Brain pericyte (primary cell): ENCODE results near the gene POLR2F.
"Not testable (repeated sequence)": the region's sequence is repeated elsewhere in the genome, so short reads cannot be mapped to it uniquely, and the experiment has no call there.

ENCODE experiments used
- DNase-seq: peaks from one replicate; pipeline ENCODE4 v3.0.0-alpha.2; 2012; ENCODE audit warnings: low read depth, low spot score

POLR2F gene

GRCh38 chr22:37953062-37953436 lies 450 bp upstream of the POLR2F start:
- no peak for DNase-seq

GRCh38 chr22:37954686-37955085 lies 1.2 kb downstream of the POLR2F start:
- no peak for DNase-seq

GRCh38 chr22:37955825-37956397 lies 2.4 kb downstream of the POLR2F start:
- DNase-seq: not testable (repeated sequence)

- DNase-seq: no peak
These were observed 3.7 kb downstream of the POLR2F start for GRCh38 chr22:37957232-37957631.

DNA sequence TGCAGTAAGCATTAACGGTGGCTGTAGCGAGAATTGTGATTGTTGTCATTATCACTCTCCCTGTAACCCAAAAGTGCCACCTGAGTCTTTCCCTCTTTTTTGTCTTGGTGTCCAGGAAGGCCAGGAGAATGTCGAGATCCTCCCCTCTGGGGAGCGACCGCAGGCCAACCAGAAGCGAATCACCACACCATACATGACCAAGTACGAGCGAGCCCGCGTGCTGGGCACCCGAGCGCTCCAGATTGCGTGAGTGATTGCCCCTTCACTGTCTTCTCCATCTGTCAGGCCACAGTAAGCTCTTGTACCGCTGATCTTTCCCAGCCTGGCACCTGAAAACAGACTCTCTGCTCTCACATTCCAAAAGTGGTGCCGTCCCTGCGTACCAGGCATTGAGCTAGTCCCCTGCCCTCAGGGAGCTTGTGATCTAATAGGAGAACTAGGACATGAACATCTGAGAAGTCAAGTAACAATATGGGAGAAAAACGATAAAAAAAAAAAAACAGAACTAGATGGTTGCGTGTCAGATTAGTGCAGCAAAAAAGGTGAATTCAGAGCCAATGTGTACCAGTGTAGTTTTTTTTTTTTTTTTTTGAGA lies 5.8 kb downstream of the POLR2F start:
- DNase-seq: no peak

DNA sequence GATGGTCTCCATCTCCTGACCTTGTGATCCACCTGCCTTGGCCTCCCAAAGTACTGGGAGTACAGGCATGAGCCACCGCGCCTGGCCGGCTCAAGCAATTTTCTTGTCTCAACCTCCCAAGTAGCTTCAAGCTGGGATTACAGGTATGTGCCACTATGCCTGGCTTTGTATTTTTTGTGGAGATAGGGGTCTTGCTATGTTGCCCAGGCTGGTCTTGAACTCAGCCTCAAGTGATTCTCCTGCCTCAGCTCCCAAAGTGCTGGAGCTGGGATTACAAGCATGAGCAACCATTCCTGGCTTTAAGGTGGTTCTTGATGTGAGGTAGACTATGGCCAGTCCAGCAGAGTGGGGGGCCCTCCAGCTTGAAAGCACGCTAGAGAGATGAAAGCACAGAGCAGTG lies 7.6 kb downstream of the POLR2F start:
- DNase-seq: no peak

DNA sequence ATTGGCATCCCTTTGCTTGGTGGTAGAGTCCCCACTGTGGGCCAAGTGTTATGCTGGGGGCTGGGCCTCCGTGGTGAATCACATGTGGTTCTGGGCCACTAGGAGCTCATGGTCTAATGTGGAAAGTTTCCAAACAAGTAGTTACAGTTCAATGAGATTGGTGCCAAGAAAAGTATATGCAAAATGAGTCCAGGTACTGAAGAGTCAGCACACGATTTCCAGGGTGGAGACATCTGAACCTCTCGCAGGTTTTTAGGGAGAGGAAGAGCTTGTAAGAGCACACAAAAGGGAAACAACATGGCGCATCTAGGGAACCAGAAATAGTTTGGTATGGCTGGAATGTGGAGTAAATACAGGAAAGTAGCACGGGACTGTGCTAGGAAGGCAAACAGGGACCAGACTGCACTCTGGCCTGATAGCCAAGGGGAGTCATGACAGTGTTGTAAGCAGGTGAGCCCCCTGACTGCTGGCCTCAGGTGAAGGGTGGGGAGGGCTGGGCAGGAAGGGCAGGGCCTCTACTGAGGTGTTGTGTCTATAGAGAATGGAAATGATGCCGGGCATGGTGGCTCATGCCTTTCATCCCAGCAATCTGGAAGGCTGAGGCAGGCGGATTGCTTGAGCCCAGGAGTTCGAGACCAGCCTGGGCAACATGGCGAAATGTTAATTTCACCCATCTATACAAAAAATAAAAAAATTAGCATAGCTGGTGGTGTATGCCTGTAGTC lies 12.6 kb downstream of the POLR2F start:
- no peak for DNase-seq

GRCh38 chr22:37967147-37967546 lies 13.6 kb downstream of the POLR2F start:
- no peak for DNase-seq

DNA sequence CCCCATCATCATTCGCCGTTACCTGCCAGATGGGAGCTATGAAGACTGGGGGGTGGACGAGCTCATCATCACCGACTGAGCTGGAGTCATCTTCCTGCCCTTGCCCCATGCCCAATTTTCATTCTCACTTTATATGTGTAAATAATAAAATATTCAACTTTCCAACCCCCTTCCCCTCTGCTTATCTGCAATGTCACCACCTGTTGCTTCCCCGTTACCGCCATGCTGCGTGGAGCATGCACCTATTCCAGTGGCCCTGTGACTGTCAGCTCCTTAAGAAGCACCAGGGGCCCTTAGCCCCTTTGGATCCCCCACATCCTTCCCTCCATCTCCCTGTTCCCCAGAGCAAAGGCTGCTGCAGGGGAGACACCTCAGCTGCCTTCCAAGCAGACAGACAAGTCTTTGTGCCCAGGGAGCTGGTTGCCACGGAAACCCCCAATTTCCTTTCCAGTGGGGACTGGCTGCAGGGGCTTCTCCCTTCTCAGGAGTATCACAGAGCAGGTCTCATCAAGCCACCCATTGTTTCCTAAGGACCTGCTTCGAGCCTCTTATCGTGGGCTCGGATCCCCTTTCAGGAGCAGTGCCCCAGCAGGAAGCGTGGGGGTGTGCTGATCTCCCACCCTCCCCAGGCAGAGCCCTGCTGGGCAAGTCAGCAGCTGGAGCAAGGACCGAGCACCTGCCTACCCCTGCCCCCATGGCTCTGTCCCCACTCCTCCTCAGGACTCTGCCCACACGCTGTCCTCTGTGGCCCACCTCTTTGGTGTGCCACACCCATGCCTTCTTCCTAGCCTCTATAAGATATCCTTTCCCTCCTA lies 14.3 kb downstream of the POLR2F start:
- no peak for DNase-seq

- DNase-seq: no peak
These were observed 15.2 kb downstream of the POLR2F start for GRCh38 chr22:37968452-37969251.

GRCh38 chr22:37970864-37971263 lies 17.4 kb downstream of the POLR2F start:
- DNase-seq: no peak

- DNase-seq: no peak
These were observed 18.3 kb downstream of the POLR2F start for GRCh38 chr22:37971475-37972434.

DNA sequence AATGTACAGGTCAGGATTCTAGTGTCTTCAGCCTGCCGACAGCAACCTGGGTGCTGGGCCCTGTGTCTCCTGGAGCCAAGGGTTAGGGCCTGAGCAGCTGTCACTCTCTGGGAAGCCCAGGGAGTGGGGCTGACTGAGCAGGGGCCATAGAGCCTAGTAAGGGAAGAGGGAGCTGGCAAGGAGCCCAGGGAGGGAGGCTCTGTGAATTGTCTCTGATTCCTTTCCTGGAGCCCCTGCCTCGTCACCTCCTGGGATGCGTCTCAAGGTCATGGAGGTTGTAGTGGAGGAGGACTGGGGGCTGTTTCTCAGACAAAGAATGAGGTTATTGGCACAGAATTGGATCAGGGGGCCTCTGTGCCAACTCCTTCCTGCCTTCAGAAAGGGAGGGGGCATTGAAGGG lies 19.0 kb downstream of the POLR2F start:
- DNase-seq: no peak

- no peak for DNase-seq
These were observed 20.0 kb downstream of the POLR2F start for GRCh38 chr22:37973271-37974170.

- no peak for DNase-seq
These were observed 21.7 kb downstream of the POLR2F start for GRCh38 chr22:37975153-37975552.

DNA sequence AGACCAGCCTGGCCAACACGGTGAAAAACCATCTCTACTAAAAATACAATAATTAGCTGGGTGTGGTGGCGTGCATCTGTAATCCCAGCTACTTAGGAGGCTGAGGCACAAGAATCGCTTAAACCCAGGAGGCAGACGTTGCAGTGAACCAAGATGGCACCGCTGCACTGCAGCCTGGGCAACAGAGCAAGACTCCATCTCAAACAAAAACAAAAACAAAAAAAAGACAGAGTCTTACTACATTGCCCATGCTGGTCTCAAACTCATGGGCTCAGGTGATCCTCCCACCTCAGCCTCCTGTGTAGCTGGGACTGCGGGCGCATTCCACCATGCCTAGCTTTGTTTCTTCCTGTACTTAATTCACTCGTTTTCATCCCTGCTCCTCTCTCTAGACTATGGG lies 22.5 kb downstream of the POLR2F start:
- not testable (repeated sequence) for DNase-seq

DNA sequence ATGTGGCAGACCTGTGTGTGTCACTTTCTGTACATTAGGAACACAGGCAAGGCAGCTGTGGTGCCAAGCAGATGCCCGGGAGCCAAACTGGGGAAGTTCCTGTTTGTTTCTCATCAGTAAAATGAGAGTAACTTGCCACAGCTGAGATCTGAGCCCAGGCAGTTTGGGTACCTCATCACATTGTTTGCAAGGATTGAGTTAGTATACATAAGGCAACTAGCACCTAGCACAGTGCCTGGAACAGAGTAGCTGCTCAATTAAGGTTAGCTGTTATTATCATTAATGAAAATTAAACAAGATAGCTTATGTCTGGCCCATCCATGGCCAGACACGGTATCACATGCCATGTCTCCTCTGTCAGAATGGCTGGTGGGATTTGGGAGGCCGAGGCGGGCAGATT lies 23.0 kb downstream of the POLR2F start:
- no peak for DNase-seq

DNA sequence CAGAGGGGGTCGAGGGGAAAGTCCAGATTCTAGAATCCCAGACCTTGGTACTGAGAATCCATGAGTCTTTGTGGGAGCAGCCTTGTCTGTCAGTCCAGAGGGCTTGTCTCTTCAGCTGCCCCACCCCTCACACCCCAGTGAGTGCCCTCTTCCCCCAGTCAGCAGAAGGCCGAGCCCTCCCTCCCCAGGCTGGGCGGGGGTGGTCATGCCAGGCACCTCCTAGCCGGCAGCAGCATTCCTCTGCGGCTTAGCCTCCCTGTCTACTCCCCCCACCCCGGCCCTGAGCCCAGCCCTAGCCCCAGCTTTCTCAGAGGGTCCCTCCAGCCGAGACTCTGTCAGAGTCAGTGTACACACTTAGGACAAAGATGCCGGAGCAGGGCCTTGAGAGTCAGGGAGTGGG lies 26.3 kb downstream of the POLR2F start:
- DNase-seq: no peak

- no peak for DNase-seq
These were observed 27.9 kb downstream of the POLR2F start for GRCh38 chr22:37981282-37982011.
